ENCODE results near the gene SPINDOC.
"Not testable (repeated sequence)": the region's sequence is repeated elsewhere in the genome, so short reads cannot be mapped to it uniquely, and the experiment has no call there.

SPINDOC gene

GRCh38 chr11:63813035-63813562, at the start of gene SPINDOC:
Gene SPINDOC, plus strand, starts transcription at chr11:63813456. Its CDS starts 231 bp downstream, at chr11:63813687.
- DNase-seq (ENCODE audit: low read depth), result peak; percentile 51

GRCh38 chr11:63763496-63764339, 49.5 kb upstream of the SPINDOC start:
- no peak for DNase-seq (ENCODE audit: low read depth)

- DNase-seq (ENCODE audit: low read depth), result no peak
Observed at GRCh38 chr11:63764340-63764678, 48.9 kb upstream of the SPINDOC start.

- DNase-seq (ENCODE audit: low read depth), result no peak
Observed at GRCh38 chr11:63764679-63765647, 48.3 kb upstream of the SPINDOC start.

GRCh38 chr11:63765688-63766241, 47.5 kb upstream of the SPINDOC start:
- no peak for DNase-seq (ENCODE audit: low read depth)

GRCh38 chr11:63766531-63767235, 46.6 kb upstream of the SPINDOC start:
- DNase-seq (ENCODE audit: low read depth), result no peak

GRCh38 chr11:63767267-63767564, 46.0 kb upstream of the SPINDOC start:
- no peak for DNase-seq (ENCODE audit: low read depth)

- no peak for DNase-seq (ENCODE audit: low read depth)
Observed at GRCh38 chr11:63767565-63768236, 45.6 kb upstream of the SPINDOC start.

GRCh38 chr11:63768237-63769041, 44.8 kb upstream of the SPINDOC start, which contains the start of gene ZFTA:
Gene ZFTA, minus strand, starts transcription at chr11:63768775. Its CDS starts 153 bp downstream, at chr11:63768622.
- DNase-seq (ENCODE audit: low read depth), result peak; percentile 44

- DNase-seq (ENCODE audit: low read depth), result no peak
Observed at GRCh38 chr11:63769042-63769713, 44.1 kb upstream of the SPINDOC start.

- no peak for DNase-seq (ENCODE audit: low read depth)
Observed at GRCh38 chr11:63769714-63770455, 43.4 kb upstream of the SPINDOC start.

GRCh38 chr11:63770763-63771162, 42.5 kb upstream of the SPINDOC start:
- no peak for DNase-seq (ENCODE audit: low read depth)

- DNase-seq (ENCODE audit: low read depth), result not testable (repeated sequence)
Observed at GRCh38 chr11:63771741-63772318, 41.4 kb upstream of the SPINDOC start.

GRCh38 chr11:63775191-63775590, 38.1 kb upstream of the SPINDOC start:
- no peak for DNase-seq (ENCODE audit: low read depth)

- no peak for DNase-seq (ENCODE audit: low read depth)
Observed at GRCh38 chr11:63779039-63779438, 34.2 kb upstream of the SPINDOC start.

- no peak for DNase-seq (ENCODE audit: low read depth)
Observed at GRCh38 chr11:63782749-63783148, 30.5 kb upstream of the SPINDOC start.

GRCh38 chr11:63783925-63784592, 29.2 kb upstream of the SPINDOC start:
- no peak for DNase-seq (ENCODE audit: low read depth)

- no peak for DNase-seq (ENCODE audit: low read depth)
Observed at GRCh38 chr11:63785823-63786222, 27.4 kb upstream of the SPINDOC start.
